ENCODE data around the gene TSTD1.

DNA sequence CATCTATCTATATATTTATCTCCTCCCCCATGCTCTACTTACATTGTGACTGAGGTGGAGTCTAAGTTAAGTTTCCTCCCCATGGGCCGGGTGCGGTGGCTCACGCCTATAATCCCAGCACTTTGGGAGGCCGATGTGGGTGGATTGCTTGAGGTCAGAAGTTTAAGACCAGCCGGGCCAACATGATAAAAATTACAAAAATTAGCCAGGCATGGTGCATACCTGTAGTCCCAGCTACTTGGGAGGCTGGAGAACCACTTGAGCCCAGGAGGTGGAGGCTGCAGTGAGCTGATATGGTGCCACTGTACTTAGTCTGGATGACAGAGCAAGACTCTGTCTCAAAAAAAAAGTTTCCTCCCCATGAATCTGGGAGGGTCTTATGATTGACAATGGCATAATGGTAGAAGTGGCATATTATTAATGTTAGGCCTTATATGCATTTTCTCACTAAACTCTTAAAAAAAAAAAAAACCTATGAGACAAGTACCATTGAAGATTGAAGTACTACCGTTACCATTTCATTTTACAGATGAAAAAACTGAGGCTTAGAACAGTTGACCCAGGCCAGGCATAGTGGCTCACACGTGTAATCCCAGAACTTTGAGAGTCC lies 29.1 kb downstream of the TSTD1 start:
- TF ChIP-seq, protein P1, sequence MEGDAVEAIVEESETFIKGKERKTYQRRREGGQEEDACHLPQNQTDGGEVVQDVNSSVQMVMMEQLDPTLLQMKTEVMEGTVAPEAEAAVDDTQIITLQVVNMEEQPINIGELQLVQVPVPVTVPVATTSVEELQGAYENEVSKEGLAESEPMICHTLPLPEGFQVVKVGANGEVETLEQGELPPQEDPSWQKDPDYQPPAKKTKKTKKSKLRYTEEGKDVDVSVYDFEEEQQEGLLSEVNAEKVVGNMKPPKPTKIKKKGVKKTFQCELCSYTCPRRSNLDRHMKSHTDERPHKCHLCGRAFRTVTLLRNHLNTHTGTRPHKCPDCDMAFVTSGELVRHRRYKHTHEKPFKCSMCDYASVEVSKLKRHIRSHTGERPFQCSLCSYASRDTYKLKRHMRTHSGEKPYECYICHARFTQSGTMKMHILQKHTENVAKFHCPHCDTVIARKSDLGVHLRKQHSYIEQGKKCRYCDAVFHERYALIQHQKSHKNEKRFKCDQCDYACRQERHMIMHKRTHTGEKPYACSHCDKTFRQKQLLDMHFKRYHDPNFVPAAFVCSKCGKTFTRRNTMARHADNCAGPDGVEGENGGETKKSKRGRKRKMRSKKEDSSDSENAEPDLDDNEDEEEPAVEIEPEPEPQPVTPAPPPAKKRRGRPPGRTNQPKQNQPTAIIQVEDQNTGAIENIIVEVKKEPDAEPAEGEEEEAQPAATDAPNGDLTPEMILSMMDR (IDR thresholded peaks at IDR 0.05), result no peak
- TF ChIP-seq POLR2AphosphoS5 (IDR thresholded peaks at IDR 0.05; ENCODE audit: low read depth, low read length), result no peak
